GM19351 (cell line): ENCODE data around the gene CDH20.

Experiments used
- ATAC-seq: cut with Tn5 transposase; IDR thresholded peaks from one replicate; pipeline ENCODE4 v1.9.1; 2021; ENCODE audit warnings: mild to moderate bottlenecking, moderate library complexity; ENCODE audit not compliant: unreplicated experiment

Gene CDH20

DNA sequence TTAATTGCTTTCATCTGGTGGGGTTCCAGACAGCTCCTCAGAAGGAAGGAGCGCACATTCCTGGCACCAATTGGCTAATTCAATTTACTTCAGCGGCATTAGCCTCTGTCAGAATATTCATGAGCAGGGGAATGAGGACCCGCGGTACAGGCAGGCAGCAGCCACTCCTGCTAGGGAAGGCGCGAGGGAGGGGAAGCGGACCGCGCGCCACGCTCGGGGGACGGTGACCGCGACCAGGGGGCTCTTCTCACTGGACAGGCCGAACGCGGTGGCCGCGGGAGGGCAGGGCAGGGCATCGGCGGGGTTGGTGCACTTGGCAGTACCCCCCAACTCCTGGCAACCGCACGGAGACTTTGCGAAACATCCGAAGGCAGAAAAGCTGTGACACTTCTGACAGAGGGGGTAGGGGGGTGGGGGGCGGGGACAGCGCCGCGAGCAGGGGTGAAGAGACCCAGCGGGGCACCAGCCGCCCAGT is at the start of gene CDH20:
Gene CDH20 (plus strand): TSS at position 160 of the 475 bp plus-strand sequence.
- no peak for ATAC-seq

DNA sequence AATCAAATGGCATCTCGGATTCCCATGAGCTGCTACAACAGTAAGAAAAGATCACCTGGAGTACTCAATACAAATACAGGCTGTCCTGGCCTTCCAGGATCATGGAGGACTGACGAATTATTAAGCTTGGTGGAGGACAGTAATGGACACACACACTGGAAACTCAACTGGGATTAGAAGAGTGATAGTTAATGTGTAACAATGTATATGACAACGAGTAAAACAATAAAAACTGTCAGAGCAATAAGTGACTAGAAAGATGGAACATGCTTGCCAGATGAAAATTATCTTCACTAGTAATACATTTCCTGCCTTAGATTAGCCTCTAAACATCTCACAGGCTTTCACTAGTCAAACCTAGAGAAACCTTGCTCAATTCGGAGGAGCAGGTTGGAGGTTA is 49.2 kb upstream of the CDH20 start:
- no peak for ATAC-seq

DNA sequence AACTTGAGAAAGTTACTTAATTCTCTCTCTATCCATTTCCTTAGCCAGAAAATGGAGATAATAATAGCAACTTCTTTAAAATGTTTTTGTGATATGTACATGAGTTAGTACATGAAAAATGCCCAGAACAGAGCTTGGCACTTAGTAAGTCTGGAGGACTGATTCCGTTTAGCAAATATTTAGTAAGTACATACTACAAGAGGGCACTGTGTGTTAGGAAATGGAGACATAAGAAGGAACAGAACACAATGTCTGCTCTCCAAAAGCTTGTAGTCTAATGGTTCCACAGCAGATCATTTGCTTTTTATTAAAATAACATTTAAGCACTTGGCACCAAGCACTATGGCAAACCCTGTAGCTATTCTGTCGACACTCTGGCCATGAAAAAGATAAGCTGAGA is 47.5 kb upstream of the CDH20 start:
- ATAC-seq, result no peak

DNA sequence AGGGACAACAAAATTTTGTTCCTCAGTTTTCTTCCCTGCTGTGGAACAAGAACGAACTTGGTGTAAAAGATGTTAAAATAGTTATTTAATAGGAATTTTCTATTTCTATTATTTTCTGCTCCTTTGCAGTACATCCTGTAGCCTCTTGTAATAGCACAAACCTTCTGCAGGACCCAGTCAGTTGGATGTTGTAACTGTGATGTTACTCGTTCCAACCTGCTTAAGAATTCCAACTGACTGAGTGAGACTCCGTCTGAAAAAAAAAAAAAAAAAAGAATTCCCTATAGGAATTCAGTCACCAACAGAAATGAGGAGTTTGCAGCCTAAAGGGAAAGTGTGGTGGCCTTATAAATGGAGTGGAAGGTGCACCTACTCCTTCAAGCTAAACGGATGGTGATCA is 46.4 kb upstream of the CDH20 start:
- no peak for ATAC-seq

DNA sequence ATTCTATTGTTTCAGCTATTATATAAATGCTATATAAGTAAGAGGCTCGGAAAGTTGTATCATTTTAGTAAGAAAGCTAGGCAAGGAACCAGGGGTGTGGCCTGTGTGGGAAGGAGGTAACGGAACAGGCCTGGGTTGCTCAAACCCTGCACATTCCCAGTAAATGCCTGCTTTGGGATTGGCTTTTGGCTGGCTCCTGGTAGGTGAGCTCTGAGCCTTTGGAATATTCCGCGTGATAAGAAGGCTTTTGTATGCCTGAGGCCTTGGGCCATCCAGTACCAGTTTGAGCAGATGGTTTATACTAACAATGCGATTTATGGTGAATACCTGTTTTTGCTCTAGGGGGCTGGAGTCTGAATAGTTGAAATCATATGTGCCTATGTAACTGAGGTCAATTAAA is 42.6 kb upstream of the CDH20 start:
- no peak for ATAC-seq

DNA sequence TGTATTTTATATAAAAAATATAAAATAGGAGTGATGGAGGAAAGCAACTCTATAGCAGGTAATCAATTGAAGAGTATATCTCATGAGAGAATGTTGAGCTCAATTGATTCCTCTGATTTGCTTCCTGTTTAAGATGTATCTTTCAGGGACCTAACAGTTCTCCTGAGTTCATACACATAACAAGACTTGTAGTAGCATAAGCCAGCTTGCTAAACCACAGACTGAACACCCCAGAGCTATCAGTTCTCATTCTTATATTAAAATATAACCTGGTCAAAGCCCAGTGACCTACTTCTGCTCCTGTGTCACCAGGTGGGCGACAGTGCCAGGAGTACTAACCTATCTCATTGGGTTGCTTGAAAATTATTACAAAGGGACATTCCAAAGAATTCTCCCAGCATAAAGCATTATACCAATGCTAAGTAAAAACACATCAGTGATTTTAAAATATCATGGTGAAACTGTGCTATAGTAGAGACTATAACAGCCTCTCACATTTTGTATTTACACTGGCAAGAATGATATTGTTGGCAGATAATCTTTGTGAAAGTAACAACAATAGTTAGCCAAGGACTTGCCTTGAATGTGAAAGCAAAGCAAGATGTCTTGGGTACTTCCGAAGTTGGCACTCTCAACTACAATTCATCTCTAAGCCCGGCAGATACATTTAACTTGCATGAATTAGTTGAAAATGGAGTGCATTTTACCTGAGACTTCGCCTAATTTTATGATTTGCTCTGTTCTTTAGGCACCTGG is 40.8 kb upstream of the CDH20 start:
- no peak for ATAC-seq

DNA sequence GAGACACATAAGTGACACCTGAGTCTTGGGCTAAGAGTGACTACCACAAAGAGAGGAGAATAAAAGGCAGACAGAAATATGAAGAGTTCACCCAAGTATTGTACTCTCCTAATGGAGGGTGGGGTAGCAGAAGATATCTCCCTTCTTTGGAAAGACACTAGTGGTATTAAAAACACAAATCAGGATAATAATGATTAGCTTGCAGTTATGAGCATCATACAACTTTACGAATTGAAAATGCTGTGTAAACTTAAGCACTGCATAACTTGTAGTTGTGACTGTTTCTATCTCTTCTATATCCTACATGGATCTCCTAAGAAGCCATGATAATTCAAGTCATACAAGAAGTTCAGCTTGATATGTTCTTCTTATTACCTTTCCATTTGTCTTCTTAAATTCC is 38.1 kb upstream of the CDH20 start:
- ATAC-seq, result no peak

DNA sequence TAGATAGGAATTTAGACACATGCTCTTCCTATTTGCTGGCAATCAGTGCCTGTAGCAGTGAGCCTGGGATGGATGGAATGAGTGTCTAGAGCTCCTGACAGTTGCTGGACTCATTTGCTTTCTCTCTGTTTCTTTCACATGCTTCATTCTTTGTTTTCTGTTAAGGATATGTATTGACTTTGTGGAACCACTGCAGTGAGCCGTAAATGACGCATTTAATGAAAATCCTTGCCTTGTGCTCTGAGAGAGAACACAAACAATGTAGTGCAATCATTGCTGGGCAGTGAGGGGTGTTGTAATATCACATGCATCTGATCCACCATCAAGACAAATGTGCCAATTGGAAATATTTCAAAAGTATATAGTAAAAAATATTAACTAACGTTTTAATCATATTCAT is 25.2 kb upstream of the CDH20 start:
- ATAC-seq, result no peak

DNA sequence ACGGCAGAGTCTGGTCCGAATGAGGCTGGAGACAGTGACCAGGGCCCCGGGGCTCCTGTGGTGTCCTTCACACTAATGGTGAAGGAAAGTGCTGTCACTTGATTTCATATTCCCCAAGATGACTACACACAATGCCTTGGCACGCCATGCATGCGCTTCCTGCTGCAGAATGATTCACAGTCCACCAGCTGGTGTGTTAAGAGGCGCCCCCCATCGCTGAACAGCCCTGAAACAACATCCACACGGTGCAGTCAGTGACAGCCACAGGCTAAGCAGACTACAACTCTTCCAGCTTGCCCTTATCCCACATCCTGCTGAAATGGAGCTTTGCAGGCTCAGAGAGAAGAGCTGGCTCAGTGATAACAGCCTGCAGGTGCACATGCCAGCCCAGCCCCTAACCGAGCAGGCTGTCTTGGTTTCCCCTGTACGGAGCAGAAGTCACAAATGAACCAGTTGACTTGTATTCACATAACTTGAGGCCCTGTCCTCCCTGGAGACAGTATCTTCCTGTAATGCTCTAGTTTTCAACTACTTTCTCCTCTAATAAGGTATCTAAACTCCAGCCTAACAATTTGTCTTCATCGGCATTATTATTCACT is 24.3 kb upstream of the CDH20 start:
- ATAC-seq, result no peak

DNA sequence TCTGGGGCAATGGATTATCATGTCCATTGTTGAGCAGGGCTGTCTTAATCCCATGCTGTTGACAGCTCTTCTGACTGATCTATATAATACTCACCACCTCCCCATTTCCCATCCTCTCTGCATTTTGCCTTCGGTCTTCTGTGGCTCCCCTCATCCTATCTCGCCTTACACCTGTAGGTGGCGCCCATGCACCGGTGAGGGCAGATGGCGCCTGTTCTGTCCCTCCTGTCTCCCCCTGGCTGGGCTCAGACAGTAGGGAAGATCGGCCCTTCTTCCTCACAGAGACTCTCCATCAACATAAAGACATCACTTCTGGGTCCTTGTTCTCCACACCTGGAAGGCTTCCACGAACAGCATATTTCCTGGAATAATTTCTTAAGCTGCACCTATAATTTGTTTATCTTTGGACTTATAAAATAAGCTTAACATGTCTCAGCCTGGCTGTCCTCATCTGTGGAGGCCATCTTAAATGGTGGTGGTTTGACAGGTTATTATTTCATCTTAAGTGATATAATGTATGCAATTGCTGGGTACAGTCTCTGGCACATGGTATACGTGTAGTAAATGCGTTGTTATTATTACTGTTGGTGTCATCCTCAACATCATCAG is 10.9 kb upstream of the CDH20 start:
- ATAC-seq, result peak; percentile 99

DNA sequence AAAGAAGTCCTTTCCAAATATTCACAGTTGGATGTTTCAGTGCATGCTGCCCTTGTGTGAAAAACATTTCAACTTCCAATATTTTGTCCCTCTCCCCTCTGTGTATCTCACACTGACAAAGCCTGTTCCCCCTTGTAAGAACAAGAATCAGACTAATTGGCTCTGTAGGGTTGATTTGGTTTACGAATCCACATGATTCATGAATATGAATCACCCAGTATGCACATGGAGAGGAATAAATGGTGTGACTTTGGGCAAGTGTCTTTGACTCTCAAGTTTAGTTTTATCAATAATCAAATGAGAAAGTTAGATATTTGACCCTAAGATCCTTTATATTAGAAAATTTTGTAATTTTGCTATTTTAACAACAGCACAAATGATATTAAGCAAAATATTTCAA is 9.3 kb upstream of the CDH20 start:
- no peak for ATAC-seq

DNA sequence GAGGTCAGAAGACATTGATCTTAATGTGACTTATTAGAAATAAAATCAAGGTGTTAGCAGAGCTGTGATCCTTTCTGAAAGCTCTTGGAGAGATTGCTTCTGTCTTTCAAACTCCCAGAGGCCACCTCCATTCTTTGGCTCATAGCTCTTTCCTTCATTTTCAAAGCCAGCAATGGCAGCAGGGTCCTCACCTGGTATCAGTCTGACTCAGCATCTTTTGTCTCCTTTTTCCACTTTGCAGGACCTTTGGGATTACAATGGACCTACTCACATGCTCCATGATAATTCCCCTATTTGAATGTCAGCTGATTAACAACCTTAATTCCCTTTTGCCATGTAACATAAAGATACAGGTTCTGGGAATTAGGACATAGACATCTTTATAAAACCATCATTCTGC is 6.8 kb upstream of the CDH20 start:
- ATAC-seq, result no peak

DNA sequence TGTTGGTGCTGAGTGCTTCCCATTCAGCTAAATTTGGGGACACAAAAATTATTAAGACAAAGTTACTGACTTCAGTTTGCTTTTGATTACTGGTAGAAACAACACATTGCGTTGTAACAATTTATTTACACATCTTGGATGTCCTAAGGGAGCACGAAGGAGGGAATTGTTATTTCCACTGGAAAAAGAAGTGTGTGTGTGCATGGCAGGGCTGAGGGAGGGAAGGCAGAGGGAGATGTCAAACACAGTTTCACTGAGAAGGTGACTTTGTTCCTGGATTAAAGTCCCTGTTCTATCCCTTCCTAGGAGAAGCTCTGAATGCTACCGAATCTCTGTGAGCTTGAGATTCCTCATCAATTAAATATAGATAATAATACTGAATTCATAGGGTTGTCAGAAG is 3.8 kb upstream of the CDH20 start:
- ATAC-seq, result no peak

DNA sequence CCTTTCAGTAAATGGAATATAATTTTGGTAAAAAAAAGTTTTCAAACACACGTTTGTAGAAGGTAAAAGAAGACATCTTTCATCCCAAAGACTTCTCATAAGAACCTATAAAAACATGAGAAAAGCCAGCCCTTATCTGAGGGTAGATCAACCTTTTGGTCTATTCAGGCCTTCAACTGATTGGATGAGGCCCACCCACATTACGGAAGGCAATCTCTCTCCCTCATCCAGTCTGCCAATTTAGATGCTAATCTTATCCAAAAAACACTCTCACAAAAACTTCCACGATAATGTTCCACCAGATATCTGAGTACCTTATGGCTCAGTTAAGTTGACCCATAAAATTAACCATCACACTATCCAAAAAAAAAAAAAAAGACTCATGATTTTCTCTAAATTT is 2.2 kb upstream of the CDH20 start:
- no peak for ATAC-seq

DNA sequence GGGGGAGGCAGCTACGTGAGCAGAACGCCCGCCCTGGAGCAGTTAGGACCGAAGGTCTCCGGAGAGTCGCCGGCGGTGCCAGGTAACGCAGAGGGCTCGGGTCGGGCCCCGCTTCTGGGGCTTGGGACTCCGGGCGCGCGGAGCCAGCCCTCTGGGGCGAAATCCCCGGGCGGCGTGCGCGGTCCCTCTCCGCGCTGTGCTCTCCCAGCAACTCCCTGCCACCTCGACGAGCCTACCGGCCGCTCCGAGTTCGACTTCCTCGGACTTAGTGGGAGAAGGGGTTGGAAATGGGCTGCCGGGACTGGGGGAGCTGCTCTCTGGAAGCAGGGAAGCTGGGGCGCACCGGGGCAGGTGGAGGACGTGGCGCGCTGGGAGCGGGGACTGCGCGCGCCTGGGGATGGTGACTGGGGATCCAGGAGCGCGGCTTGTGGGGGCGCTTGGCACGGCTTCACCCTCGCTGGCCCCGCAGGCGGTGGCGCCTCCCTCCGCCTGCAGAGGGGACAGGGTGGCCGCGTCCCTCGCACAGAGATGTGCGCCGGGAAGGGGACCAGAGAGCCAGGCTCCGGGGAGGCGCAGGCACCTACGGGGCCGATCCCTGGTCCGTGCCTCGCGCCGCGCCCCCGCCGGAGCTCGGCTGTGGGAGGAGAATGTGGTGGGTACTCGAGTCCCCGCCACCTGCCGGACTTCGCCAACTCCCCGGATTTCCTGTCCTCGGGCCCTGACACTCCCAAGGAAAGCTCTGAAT is 688 bp downstream of the CDH20 start:
- no peak for ATAC-seq

DNA sequence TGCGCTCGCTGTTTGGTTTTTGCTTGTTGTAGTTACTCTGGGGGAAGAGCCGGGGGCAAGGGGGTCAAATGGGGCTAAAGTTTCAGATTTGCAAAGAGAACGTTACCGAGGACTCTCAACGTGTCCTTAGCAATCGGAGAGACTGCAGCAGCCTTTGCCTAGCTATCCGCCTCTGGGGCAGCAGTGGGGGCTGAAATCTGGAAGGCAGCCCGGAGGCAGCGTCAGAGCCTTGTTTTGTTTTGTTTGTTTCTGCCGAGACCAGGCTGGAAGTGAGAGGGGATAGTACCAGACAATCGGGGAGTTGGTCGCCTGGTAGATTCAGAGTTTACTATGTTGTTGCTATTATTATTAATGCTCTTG is 1.2 kb downstream of the CDH20 start:
- ATAC-seq, result no peak

DNA sequence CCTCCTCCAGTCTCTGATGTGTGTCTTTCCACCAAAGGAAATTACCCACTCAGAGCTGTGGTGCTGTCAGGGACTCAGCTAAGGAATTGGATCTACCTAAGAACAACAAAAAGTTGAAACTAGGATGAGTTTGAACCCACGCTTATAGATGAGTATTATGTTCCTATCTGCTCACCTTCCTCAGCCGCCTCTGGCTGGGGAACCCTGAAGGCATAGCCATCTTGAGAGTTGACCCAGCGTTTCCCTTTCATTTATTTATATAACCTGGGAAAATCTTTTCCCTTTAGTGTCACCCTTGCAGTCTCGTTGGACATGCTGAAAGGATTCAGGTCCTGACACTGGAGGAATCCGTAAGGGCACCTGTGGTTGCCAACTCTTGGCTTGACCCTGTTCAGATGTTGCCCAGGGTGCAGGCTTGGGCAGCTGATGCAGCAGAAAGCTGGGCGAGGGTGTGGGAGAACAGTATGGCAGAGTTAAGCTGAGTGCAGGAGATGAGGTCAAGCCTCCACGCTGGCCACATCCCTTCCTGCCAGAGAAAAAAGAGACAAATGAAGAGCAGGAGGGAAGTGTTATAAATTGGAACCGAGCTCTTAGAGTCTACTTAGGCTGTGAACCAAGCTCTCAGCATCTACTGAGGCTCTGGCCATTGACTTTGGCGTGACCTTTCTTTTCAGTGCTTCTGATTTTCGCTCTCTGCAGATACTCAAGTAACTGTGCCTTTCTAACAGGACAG is 1.9 kb downstream of the CDH20 start:
- ATAC-seq, result no peak

DNA sequence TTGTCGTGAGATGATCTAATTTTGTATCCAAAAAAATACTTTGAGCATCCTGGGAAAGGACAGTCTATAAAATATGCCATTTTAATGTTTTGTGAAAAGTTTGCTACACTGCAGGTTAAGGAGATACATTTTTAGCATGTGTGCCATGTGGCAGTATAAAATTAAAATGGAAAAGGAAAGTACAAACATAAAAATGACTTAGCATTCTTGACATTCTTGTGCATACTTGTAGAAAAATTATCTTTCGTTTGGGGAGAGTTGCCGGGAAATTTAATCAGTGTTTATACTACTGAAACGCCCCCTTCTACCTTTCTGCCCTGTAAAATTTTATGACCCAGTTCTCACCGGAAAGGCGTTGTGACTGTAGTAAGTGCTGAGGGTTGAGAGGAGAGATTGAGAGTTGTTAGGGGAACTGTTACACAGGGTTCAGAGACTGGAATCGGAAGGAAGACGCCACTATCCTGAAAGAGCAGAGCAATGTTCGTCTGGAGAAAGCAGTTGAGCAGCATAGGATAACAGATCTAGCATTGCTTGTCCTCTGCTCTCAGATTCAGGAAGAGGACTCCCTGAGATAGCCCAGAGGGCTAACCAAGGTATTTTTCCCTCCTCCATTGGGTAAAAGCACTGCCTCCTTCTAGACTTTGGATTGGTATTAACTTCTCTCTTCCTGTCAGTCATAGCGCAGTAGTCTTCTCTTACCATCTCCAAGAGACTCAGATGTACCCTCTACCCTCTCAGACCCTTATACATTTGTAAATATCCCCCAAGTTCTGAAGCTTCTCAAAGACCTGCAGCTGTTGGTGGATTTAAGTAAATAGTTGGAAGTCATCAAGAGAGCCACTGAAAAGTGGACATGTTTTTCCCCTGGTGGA is 2.7 kb downstream of the CDH20 start:
- no peak for ATAC-seq

DNA sequence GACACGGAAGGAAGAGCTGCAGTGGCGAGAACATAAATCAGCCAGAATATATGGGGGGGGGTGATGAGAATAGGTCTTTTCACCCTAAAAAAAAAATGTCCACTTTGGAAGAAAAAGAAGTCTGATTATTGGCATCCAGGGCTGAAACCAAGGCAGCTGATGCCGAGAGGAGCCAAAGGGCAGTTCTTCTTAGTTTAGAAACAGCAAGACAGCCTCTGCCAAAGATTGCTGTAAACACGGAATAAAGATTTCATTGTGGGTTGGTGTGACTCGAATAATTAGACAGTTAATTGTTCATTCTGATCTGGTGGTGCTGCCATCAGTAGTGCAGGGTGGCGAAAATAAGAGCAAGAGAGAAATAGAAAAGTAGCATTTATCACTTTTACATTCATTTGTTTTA is 3.5 kb downstream of the CDH20 start:
- ATAC-seq, result no peak

DNA sequence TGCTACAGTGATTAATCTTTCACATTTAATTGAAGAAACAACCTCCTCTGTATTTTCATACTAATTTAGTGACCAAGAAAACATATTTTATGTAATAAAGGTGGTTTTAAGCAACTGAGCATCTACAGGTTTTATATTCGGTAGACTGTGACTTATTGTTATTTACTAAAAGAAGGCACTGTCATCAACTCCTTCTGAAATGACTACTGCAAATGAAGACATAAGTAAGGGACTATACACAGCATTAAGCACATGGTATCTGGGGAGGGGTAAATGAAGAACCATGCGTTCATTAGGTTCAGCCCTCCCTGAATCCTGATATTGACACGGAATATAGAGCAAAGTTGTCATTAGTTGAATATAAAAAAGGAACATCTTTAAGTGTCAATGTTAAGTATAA is 4.3 kb downstream of the CDH20 start:
- ATAC-seq, result no peak
